T-helper 1 cell treated with Interleukin-12 subunit alpha and Interleukin-12 subunit beta and Interleukin-4 antibody, amounts not matched to agents 30 μg/mL and 1 μg/mL, for 36 hours (primary cell): ENCODE data around the gene CXCL16.
"Not testable (repeated sequence)": the region's sequence is repeated elsewhere in the genome, so short reads cannot be mapped to it uniquely, and the experiment has no call there.

Experiments
- H3K27ac Mint-ChIP-seq: one replicate; pipeline ENCODE4 v1.8.0; 2021; ENCODE audit warnings: mild to moderate bottlenecking, mixed read lengths
- H3K27me3 Mint-ChIP-seq: one replicate; pipeline ENCODE4 v1.8.0; 2021; ENCODE audit warnings: low read depth, mixed read lengths
- H3K36me3 Mint-ChIP-seq: one replicate; pipeline ENCODE4 v1.8.0; 2021; ENCODE audit warnings: low read depth, mixed read lengths
- H3K4me1 Mint-ChIP-seq: one replicate; pipeline ENCODE4 v1.8.0; 2021; ENCODE audit warnings: low read depth, mixed read lengths
- H3K4me3 Mint-ChIP-seq: one replicate; pipeline ENCODE4 v1.8.0; 2021; ENCODE audit warnings: mild to moderate bottlenecking, moderate library complexity, mixed read lengths
- H3K9me3 Mint-ChIP-seq: one replicate; pipeline ENCODE4 v1.8.0; 2021; ENCODE audit warnings: mixed read lengths

Gene CXCL16

DNA sequence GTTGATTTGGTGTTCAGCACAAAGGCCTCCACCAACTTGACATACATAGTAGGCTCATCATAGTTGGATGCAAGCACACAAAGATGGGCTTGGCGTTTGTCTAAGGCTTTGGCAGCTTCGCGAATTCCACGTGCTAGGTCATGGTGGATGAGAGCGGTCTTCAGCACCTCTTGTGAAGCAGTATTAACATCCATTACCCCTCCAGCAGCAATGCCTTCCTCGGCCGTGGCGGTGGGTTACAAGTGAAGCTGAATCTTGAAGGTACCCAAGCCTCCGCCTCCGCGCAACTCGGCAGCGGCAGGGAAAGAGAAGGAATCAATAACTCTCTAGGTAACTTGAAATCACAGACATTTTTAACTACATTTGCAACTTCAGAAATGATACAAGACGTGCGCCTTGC, 34.7 kb downstream of the CXCL16 start:
- H3K4me3 Mint-ChIP-seq: peak overlapping the region; percentile 89
- no peaks in the 10 kb centered on the region for H3K27me3 Mint-ChIP-seq
- peak overlapping the region; percentile 93 for H3K27ac Mint-ChIP-seq
- H3K36me3 Mint-ChIP-seq: peaks cover 5% of the 10 kb centered on the region
- H3K9me3 Mint-ChIP-seq: no peaks in the 10 kb centered on the region
- H3K4me1 Mint-ChIP-seq: peaks cover 45% of the 10 kb centered on the region

DNA sequence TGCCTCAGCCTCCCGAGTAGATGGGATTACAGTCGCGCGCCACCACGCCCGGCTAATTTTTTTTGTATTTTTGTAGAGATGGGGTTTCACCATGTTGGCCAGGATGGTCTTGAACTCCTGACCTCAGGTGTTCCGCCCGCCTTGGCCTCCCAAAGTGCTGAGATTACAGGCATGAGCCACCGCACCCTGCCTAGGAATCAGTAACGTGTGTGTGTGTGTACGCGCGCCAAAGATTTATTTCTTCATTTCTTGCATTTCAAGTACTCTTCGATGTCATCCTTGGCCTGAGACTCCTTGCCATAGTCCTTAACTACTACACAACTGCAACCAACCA, 35.2 kb downstream of the CXCL16 start:
- peak overlapping the region; percentile 93 for H3K27ac Mint-ChIP-seq
- H3K36me3 Mint-ChIP-seq, H3K9me3 Mint-ChIP-seq, H3K27me3 Mint-ChIP-seq: not testable (repeated sequence)
- peak overlapping the region; percentile 89 for H3K4me3 Mint-ChIP-seq
- H3K4me1 Mint-ChIP-seq: peaks cover 42% of the 10 kb centered on the region

DNA sequence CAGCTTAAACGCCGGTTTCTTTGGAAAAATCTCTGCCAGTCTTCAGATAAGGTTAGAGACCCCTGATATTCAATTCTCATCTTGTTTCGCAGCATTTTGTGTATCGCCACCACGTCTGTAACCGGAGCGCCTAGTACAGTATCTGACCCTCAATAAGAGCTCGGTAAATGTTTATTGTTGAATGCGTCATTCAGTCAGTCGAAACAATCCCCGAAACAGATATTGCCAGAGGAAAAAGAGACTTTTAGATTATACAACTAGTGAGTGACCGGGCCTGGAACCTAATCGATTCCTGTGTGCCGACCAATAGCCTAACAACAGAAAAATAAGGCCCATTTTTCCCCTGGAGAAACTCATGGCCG, 36.4 kb downstream of the CXCL16 start:
- H3K36me3 Mint-ChIP-seq: peaks cover 5% of the 10 kb centered on the region
- peak overlapping the region; percentile 93 for H3K27ac Mint-ChIP-seq
- H3K9me3 Mint-ChIP-seq: no peaks in the 10 kb centered on the region
- H3K4me1 Mint-ChIP-seq: peaks cover 34% of the 10 kb centered on the region
- no peaks in the 10 kb centered on the region for H3K27me3 Mint-ChIP-seq
- H3K4me3 Mint-ChIP-seq: peak overlapping the region; percentile 89

DNA sequence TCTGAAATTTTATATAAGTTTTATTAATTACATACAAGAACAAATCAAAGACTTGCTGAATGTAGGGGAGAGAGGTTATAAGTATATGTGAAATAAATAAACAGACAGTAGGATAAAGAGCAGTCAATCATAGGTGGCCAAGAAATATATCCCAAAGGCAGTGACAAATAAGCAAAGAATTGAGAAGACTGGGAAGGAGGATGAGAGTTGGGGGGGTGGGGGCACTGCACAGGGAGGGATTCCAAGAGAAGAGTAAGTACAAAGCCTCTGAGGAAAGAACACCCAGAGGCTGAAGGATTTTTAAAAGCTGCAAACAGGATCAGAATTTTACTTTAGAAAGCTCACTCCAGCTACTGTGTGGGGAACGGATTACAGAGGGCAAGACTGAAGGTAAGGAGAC, 38.6 kb downstream of the CXCL16 start:
- no peaks in the 10 kb centered on the region for H3K27me3 Mint-ChIP-seq
- no peak overlapping the region for H3K4me3 Mint-ChIP-seq
- peaks cover 38% of the 10 kb centered on the region for H3K4me1 Mint-ChIP-seq
- H3K27ac Mint-ChIP-seq: peak overlapping the region; percentile 50
- H3K9me3 Mint-ChIP-seq: no peaks in the 10 kb centered on the region
- peaks cover 13% of the 10 kb centered on the region for H3K36me3 Mint-ChIP-seq

DNA sequence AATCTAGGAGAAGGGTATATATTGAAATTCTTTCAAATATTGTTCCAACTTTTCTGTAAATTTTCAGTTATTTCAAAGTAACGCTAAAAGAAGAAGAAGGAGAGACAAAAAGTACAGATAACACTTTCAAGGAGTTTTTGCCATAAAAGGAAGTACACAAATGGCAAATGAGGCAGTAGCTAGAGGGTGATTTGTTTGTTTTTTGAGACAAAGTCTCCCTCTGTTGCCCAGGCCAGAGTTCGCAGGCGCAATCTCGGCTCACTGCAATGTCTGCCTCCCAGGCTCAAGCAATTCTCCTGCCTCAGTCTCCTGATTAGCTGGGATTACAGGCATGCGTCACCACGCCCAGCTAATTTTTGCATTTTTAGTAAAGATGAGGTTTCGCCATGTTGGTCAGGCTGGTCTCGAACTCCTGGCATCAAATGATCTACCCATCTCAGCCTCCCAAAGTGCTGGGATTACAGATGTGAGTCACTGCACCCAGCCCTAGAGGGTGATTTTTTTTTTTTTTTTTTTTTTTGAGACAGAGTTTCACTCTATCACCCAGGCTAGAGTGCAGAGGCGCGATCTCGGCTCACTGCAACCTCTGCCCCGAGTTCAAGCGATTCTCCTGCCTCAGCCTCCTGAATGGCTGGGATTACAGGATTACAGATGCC, 40.2 kb downstream of the CXCL16 start:
- H3K27ac Mint-ChIP-seq, H3K9me3 Mint-ChIP-seq: not testable (repeated sequence)
- H3K4me1 Mint-ChIP-seq: peaks cover 35% of the 10 kb centered on the region

DNA sequence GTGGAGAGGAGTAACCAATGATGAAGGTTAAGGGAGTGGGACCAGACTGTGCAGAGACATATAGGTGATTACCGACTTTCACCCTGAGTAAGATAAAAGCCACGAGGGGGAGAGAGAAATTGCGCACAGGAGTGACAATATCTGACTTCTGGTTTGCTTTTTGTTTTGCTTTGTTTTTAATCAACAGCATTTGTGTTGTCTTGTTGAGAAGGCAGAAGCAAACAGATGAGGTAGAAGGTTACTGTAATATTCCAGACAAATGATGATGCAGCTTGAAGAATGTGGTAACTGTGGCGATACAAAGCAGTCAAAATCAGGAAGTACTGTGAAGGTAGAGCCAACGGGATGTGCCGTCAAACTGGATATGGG, 43.3 kb downstream of the CXCL16 start:
- Mint-ChIP-seq H3K36me3 (peaks cover 13% of the 10 kb centered on the region), H3K4me1 (peaks cover 19% of the 10 kb centered on the region), H3K9me3 (no peaks in the 10 kb centered on the region), H3K27ac (peak overlapping the region; percentile 88), H3K27me3 (no peaks in the 10 kb centered on the region), H3K4me3 (peak overlapping the region; percentile 63)

More for the DNA sequence above, 40.2 kb downstream of the CXCL16 start:
- H3K36me3 Mint-ChIP-seq: peaks cover 11% of the 10 kb centered on the region
- H3K27me3 Mint-ChIP-seq, H3K4me3 Mint-ChIP-seq: not testable (repeated sequence)

DNA sequence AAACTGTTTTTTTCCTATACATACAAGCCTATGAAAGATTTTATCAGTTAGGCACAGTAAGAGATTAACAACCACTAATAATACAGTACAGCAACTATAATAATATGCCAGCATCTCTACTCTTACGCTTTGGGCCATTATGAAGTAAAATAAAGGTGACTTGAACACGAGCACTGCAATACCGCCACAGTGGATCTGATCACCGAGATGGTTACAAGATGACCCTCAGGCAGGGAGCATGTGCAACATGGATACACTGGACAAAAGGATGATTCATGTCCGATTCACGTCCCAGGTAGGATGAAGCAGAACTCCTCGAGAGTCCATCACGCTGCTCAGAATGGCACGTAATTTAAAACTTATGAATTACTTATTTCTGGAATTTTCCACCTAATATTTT, 46.3 kb downstream of the CXCL16 start:
- no peak overlapping the region for H3K27ac Mint-ChIP-seq
- H3K9me3 Mint-ChIP-seq: no peaks in the 10 kb centered on the region
- no peaks in the 10 kb centered on the region for H3K27me3 Mint-ChIP-seq
- peaks cover 18% of the 10 kb centered on the region for H3K4me1 Mint-ChIP-seq
- no peak overlapping the region for H3K4me3 Mint-ChIP-seq
- peaks cover 35% of the 10 kb centered on the region for H3K36me3 Mint-ChIP-seq

DNA sequence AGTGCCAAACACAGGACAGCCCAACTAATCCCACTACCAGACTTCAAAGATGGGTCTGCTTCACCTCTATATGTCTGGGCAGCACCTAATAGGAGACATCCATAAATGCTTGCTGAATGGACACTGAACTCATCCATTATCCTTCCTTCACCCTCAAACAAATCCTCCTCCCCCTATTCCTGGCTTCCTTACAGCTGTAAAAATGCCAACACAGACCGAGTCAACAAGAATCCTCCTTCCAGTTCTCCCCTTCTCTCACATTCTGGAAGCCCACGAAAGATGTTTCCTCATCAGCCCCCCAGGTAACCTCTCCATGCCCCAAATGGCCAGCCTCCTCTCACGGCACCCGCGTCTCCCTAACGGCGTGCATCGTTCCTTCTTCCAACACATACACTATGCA, 48.0 kb downstream of the CXCL16 start:
- peak overlapping the region; percentile 21 for H3K27ac Mint-ChIP-seq
- peaks cover 37% of the 10 kb centered on the region for H3K36me3 Mint-ChIP-seq
- H3K27me3 Mint-ChIP-seq: no peaks in the 10 kb centered on the region
- H3K4me3 Mint-ChIP-seq: no peak overlapping the region
- no peaks in the 10 kb centered on the region for H3K9me3 Mint-ChIP-seq
- peaks cover 14% of the 10 kb centered on the region for H3K4me1 Mint-ChIP-seq

DNA sequence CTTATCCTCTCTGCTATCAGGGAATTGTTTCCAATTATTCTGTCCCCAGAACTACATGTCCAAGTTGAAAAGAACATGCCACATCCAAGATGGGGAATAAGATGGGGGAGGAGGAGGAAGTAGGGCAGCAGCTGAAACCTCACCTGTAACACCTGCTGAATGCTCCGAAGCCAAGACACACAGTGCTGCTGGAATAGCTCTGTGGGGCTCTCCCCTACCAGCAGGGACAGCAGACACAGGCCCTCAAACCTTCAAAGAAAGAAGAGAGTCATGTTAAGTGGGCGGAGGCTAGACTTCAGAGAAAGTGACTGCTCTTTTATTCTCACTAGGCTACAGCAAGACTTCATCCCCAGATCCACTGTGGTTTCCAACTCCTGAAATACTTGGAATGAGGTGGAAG, 49.0 kb downstream of the CXCL16 start:
- H3K4me1 Mint-ChIP-seq: peaks cover 4% of the 10 kb centered on the region
- no peak overlapping the region for H3K27ac Mint-ChIP-seq
- H3K27me3 Mint-ChIP-seq: no peaks in the 10 kb centered on the region
- H3K9me3 Mint-ChIP-seq: no peaks in the 10 kb centered on the region
- H3K36me3 Mint-ChIP-seq: peaks cover 39% of the 10 kb centered on the region
- H3K4me3 Mint-ChIP-seq: no peak overlapping the region

DNA sequence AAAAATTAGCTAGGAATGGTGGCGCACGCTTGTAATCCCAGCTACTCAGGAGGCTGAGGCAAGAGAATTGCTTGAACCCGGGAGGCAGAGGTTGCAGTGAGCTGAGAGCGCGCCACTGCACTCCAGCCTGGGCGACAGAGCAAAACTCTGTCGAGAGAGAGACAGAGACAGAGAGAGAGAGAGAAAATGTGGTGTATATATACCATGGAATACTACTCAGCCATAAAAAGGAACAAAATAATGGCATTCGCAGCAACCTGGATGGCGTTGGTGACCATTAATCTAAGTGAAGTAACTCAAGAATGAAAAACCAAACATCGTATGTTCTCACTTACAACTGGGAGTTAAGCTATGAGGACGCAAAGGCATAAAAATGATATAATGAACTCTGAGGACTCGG, 49.9 kb downstream of the CXCL16 start:
- H3K9me3 Mint-ChIP-seq, H3K27ac Mint-ChIP-seq, H3K4me3 Mint-ChIP-seq, H3K4me1 Mint-ChIP-seq, H3K27me3 Mint-ChIP-seq: not testable (repeated sequence)
- H3K36me3 Mint-ChIP-seq: peaks cover 40% of the 10 kb centered on the region

DNA sequence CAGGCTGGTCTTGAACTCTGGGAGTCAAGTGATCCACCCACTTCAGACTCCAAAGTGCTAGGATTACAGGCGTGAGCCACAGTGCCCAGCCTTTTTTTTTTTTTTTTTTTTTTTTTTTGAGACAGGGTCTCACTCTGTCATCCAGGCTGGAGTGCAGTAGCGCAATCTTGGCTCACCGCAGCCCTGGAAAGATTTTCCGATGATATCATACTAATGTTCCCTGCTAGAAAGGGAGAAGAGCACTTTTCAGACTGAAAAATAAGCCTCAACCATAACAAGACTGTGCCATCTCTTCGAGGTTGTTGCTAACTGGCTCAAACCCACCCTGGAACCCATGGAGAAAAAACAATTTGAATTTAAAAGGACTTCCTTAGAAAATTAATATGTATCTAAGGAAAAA, 56.0 kb downstream of the CXCL16 start:
- not testable (repeated sequence) for H3K27ac Mint-ChIP-seq, H3K4me1 Mint-ChIP-seq, H3K9me3 Mint-ChIP-seq, H3K27me3 Mint-ChIP-seq, H3K4me3 Mint-ChIP-seq
- peaks cover 35% of the 10 kb centered on the region for H3K36me3 Mint-ChIP-seq
